Esophagus muscularis mucosa (tissue), 4 donors: ENCODE data around the gene MSANTD2.

ENCODE experiments used
- CTCF ChIP-seq, 3 experiments: fragments of 200-600 bp in 2 of 3; fragments of 450-650 bp in 1 of 3; sonication (generic) in 2 of 3; IDR thresholded peaks; one replicate each; pipeline ENCODE4 v1.5.1; 2017 to 2019; ENCODE audit warnings: antibody characterized with exemption in 3 of 3, mild to moderate bottlenecking in 2 of 3, moderate library complexity in 1 of 3
- EP300 ChIP-seq: sonication (generic); formaldehyde crosslinking; IDR thresholded peaks from one replicate; pipeline ENCODE4 v1.6.1; 2017; ENCODE audit warnings: antibody characterized with exemption
- POLR2A ChIP-seq: fragments of 450-650 bp; IDR thresholded peaks from one replicate; pipeline ENCODE4 v1.6.1; 2017; ENCODE audit warnings: antibody characterized with exemption, moderate library complexity, mild to moderate bottlenecking, low read depth
- POLR2AphosphoS5 ChIP-seq, 2 donors: sonication (generic); formaldehyde crosslinking; IDR thresholded peaks; one replicate each; pipeline ENCODE4 v1.6.1; 2017; ENCODE audit warnings: antibody characterized with exemption in 2 of 2

GRCh38 chr11:124762624-124763155 lies 37.5 kb downstream of the MSANTD2 start:
- TF ChIP-seq CTCF (IDR thresholded peaks at IDR 0.05) (no peak), POLR2A (no peak), POLR2AphosphoS5 (IDR thresholded peaks at IDR 0.05) (no peak), EP300 (no peak)
